ENCODE data around the gene LRRC14B.
"Not testable (repeated sequence)": the region's sequence is repeated elsewhere in the genome, so short reads cannot be mapped to it uniquely, and the experiment has no call there.

- TF ChIP-seq CTCF (IDR thresholded peaks at IDR 0.05; ENCODE audit: insufficient read depth, low read depth, low read length); EZH2 (IDR thresholded peaks at IDR 0.05; ENCODE audit: insufficient read depth, low read length): not testable (repeated sequence)
These were observed 52.5 kb downstream of the LRRC14B start for GRCh38 chr5:243683-244367.
